ENCODE measurements around the gene IFI27L2. TPM values are rescaled to one million over a fixed set of nuclear protein-coding genes. Genes with fewer than 3 reads are reported as not detected.

Gene IFI27L2
- polyA plus RNA-seq (2012; rRNA removed) = 200 and 208 TPM in 2 replicates
- 96.4 and 123 TPM in 2 replicates for polyA plus RNA-seq (2012; cell fraction: cytosol; rRNA removed)
- polyA plus RNA-seq (2012; cell fraction: nucleus; rRNA removed) = 63.8 and 108 TPM in 2 replicates

- Histone ChIP-seq H3K4me2 (peak within 1 kb of the TSS; percentile 89), H3K4me3 (ENCODE audit: low read depth in 2 of 2, low read length in 1 of 2) (peak within 1 kb of the TSS; percentile 62 to 67), H2AFZ (ENCODE audit: low read depth) (peak within 1 kb of the TSS; percentile 87), H3F3A (replicated peaks; ENCODE audit: insufficient read depth) (peaks cover 11% of the 10 kb centered on the region), H3K9me3 (no peaks in the 10 kb centered on the region), H3K27me3 (ENCODE audit: insufficient read depth) (no peaks in the 10 kb centered on the region), H3K9ac (peak within 1 kb of the TSS; percentile 60), H3K27ac (ENCODE audit: low read depth in 2 of 2, low read length in 1 of 2) (peak within 1 kb of the TSS; percentile 46 to 56), H3K36me3 (replicated peaks in 1 of 2; ENCODE audit: control insufficient read depth in 1 of 2, insufficient read depth in 2 of 2, low read length in 1 of 2) (peaks cover 0 to 6% of the 10 kb centered on the region in 2 experiments), H4K20me1 (ENCODE audit: insufficient read depth) (no peaks in the 10 kb centered on the region), H3K4me1 (ENCODE audit: control insufficient read depth in 1 of 2, insufficient read depth in 2 of 2, low read depth in 1 of 2, low read length in 1 of 2) (peaks cover 0 to 7% of the 10 kb centered on the region in 2 experiments; a peak in 2 of 4 replicates), H3K79me2 (ENCODE audit: insufficient read depth) (no peaks in the 10 kb centered on the region), H3K9me2 (no peaks in the 10 kb centered on the region)
- POLR2A ChIA-PET = no interaction called here
- WGBS (ENCODE audit: low lambda C conversion rate) = 11% methylated on average over 24 of the region's 27 CpGs
- CTCF ChIA-PET = interaction anchor here (0.6 to 6.9 kb wide), 12 partner anchors 10 to 283 kb away, joined by 3 to 64 read pairs (median 4); partner anchors contain the start of genes DDX24 and IFI27L1
- peak; percentile 88 for DNase-seq
- TF ChIP-seq FOXJ3 (CRISPR knock-in tag; IDR thresholded peaks at IDR 0.05) (no peak), SIN3A (IDR thresholded peaks at IDR 0.05; ENCODE audit: borderline replicate concordance, low read depth, low read length) (peak; percentile 22; the same call in 1 of the 2 replicates), RFX5 (IDR thresholded peaks at IDR 0.05; ENCODE audit: low read length) (no peak), GABPA (IDR thresholded peaks at IDR 0.05; ENCODE audit: low read depth) (peak; percentile 31; the same call in 1 of the 2 replicates), RCOR1 (IDR thresholded peaks at IDR 0.05; ENCODE audit: low read length) (no peak), GATA2 (CRISPR knock-in tag; IDR thresholded peaks at IDR 0.05) (no peak), EP300 (IDR thresholded peaks at IDR 0.05; ENCODE audit: borderline replicate concordance in 1 of 2, low read depth in 1 of 2, low read length in 1 of 2) (no peak), NRF1 (IDR thresholded peaks at IDR 0.05; ENCODE audit: low read depth, low read length) (no peak), RAD21 (IDR thresholded peaks at IDR 0.05; ENCODE audit: low read length) (no peak), CTCF (IDR thresholded peaks at IDR 0.05) (peak; percentile 12; the same call in 1 of the 2 replicates), YY1 (IDR thresholded peaks at IDR 0.05; ENCODE audit: low read depth) (no peak), RXRA (IDR thresholded peaks at IDR 0.05; ENCODE audit: borderline replicate concordance, low read depth) (no peak), FOSL2 (IDR thresholded peaks at IDR 0.05; ENCODE audit: borderline replicate concordance, low read depth) (no peak), CHD2 (IDR thresholded peaks at IDR 0.05; ENCODE audit: low read length, partially characterized antibody) (no peak), PBX3 (IDR thresholded peaks at IDR 0.05) (0 out of 2 replicates have a peak, but pooled peaks have one; percentile 11), FOXM1 (IDR thresholded peaks at IDR 0.05; ENCODE audit: low read depth) (no peak), TCF12 (IDR thresholded peaks at IDR 0.05) (no peak), ELF1 (IDR thresholded peaks at IDR 0.05) (no peak; the same call in 1 of the 2 replicates), EZH2phosphoT487 (IDR thresholded peaks at IDR 0.05; ENCODE audit: borderline replicate concordance, low read depth) (no peak), MXI1 (IDR thresholded peaks at IDR 0.05; ENCODE audit: low read depth, low read length) (no peak)
- TF ChIP-seq, protein P1, sequence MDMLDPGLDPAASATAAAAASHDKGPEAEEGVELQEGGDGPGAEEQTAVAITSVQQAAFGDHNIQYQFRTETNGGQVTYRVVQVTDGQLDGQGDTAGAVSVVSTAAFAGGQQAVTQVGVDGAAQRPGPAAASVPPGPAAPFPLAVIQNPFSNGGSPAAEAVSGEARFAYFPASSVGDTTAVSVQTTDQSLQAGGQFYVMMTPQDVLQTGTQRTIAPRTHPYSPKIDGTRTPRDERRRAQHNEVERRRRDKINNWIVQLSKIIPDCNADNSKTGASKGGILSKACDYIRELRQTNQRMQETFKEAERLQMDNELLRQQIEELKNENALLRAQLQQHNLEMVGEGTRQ (IDR thresholded peaks at IDR 0.05; ENCODE audit: borderline replicate concordance, low read depth, low read length) = no peak
- TF ChIP-seq, protein P2, sequence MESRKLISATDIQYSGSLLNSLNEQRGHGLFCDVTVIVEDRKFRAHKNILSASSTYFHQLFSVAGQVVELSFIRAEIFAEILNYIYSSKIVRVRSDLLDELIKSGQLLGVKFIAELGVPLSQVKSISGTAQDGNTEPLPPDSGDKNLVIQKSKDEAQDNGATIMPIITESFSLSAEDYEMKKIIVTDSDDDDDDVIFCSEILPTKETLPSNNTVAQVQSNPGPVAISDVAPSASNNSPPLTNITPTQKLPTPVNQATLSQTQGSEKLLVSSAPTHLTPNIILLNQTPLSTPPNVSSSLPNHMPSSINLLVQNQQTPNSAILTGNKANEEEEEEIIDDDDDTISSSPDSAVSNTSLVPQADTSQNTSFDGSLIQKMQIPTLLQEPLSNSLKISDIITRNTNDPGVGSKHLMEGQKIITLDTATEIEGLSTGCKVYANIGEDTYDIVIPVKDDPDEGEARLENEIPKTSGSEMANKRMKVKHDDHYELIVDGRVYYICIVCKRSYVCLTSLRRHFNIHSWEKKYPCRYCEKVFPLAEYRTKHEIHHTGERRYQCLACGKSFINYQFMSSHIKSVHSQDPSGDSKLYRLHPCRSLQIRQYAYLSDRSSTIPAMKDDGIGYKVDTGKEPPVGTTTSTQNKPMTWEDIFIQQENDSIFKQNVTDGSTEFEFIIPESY (IDR thresholded peaks at IDR 0.05; ENCODE audit: borderline replicate concordance, low read depth) = no peak
- TF ChIP-seq, protein P3, sequence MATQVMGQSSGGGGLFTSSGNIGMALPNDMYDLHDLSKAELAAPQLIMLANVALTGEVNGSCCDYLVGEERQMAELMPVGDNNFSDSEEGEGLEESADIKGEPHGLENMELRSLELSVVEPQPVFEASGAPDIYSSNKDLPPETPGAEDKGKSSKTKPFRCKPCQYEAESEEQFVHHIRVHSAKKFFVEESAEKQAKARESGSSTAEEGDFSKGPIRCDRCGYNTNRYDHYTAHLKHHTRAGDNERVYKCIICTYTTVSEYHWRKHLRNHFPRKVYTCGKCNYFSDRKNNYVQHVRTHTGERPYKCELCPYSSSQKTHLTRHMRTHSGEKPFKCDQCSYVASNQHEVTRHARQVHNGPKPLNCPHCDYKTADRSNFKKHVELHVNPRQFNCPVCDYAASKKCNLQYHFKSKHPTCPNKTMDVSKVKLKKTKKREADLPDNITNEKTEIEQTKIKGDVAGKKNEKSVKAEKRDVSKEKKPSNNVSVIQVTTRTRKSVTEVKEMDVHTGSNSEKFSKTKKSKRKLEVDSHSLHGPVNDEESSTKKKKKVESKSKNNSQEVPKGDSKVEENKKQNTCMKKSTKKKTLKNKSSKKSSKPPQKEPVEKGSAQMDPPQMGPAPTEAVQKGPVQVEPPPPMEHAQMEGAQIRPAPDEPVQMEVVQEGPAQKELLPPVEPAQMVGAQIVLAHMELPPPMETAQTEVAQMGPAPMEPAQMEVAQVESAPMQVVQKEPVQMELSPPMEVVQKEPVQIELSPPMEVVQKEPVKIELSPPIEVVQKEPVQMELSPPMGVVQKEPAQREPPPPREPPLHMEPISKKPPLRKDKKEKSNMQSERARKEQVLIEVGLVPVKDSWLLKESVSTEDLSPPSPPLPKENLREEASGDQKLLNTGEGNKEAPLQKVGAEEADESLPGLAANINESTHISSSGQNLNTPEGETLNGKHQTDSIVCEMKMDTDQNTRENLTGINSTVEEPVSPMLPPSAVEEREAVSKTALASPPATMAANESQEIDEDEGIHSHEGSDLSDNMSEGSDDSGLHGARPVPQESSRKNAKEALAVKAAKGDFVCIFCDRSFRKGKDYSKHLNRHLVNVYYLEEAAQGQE (IDR thresholded peaks at IDR 0.05; ENCODE audit: low read depth, low read length) = no peak
Measured at GRCh38 chr14:94129111-94129757, at the start of gene IFI27L2. TSS of gene IFI27L2 (minus strand) at chr14:94129604. CDS start at chr14:94129564, 40 bp downstream.
